ENCODE measurements around the gene POPDC3.

POPDC3 gene

GRCh38 chr6:105151644-105152043, 28.2 kb downstream of the POPDC3 start:
- H3K27ac Mint-ChIP-seq, result no peak overlapping the region
- H3K27me3 Mint-ChIP-seq, result no peaks in the 10 kb centered on the region
- no peak for DNase-seq
- H3K36me3 Mint-ChIP-seq, result no peaks in the 10 kb centered on the region
- no peak overlapping the region for H3K4me3 Mint-ChIP-seq
- CTCF ChIA-PET, result no interaction called here
- H3K9me3 Mint-ChIP-seq, result no peaks in the 10 kb centered on the region
- H3K4me1 Mint-ChIP-seq, result no peaks in the 10 kb centered on the region

GRCh38 chr6:105138141-105138540, 41.7 kb downstream of the POPDC3 start:
- H3K27ac Mint-ChIP-seq, result no peak overlapping the region
- no peak for DNase-seq
- no peaks in the 10 kb centered on the region for H3K9me3 Mint-ChIP-seq
- peaks cover 40% of the 10 kb centered on the region for H3K27me3 Mint-ChIP-seq
- peaks cover 2% of the 10 kb centered on the region for H3K36me3 Mint-ChIP-seq
- CTCF ChIA-PET, result no interaction called here
- peaks cover 11% of the 10 kb centered on the region for H3K4me1 Mint-ChIP-seq
- no peak overlapping the region for H3K4me3 Mint-ChIP-seq

GRCh38 chr6:105137388-105137787, 42.4 kb downstream of the POPDC3 start:
- H3K27me3 Mint-ChIP-seq, result peaks cover 41% of the 10 kb centered on the region
- no peak for DNase-seq
- H3K36me3 Mint-ChIP-seq, result peaks cover 2% of the 10 kb centered on the region
- no peaks in the 10 kb centered on the region for H3K9me3 Mint-ChIP-seq
- H3K4me3 Mint-ChIP-seq, result peak overlapping the region; percentile 59
- no peak overlapping the region for H3K27ac Mint-ChIP-seq
- H3K4me1 Mint-ChIP-seq, result peaks cover 11% of the 10 kb centered on the region
- CTCF ChIA-PET, result no interaction called here

- no peak overlapping the region for H3K27ac Mint-ChIP-seq
- CTCF ChIA-PET, result no interaction called here
These were observed 43.1 kb downstream of the POPDC3 start for GRCh38 chr6:105136431-105137350.

GRCh38 chr6:105135907-105136430, 43.8 kb downstream of the POPDC3 start:
- DNase-seq, result no peak
- CTCF ChIA-PET, result no interaction called here
- H3K36me3 Mint-ChIP-seq, result peaks cover 2% of the 10 kb centered on the region
- peaks cover 11% of the 10 kb centered on the region for H3K4me1 Mint-ChIP-seq
- H3K4me3 Mint-ChIP-seq, result peak overlapping the region; percentile 39
- H3K27ac Mint-ChIP-seq, result no peak overlapping the region
- no peaks in the 10 kb centered on the region for H3K9me3 Mint-ChIP-seq
- H3K27me3 Mint-ChIP-seq, result peaks cover 52% of the 10 kb centered on the region

More at GRCh38 chr6:105136431-105137350, 43.1 kb downstream of the POPDC3 start:
- H3K4me3 Mint-ChIP-seq, result peak overlapping the region; percentile 59
- H3K27me3 Mint-ChIP-seq, result peaks cover 48% of the 10 kb centered on the region
- no peaks in the 10 kb centered on the region for H3K9me3 Mint-ChIP-seq
- peaks cover 11% of the 10 kb centered on the region for H3K4me1 Mint-ChIP-seq
- DNase-seq, result peak; percentile 40
- H3K36me3 Mint-ChIP-seq, result peaks cover 2% of the 10 kb centered on the region

GRCh38 chr6:105135056-105135455, 44.8 kb downstream of the POPDC3 start:
- Mint-ChIP-seq H3K4me1 (peaks cover 11% of the 10 kb centered on the region), H3K27me3 (peaks cover 49% of the 10 kb centered on the region), H3K36me3 (peaks cover 2% of the 10 kb centered on the region)

GRCh38 chr6:105122717-105123116, 57.1 kb downstream of the POPDC3 start:
- CTCF ChIA-PET, result no interaction called here
- Mint-ChIP-seq H3K9me3 (no peaks in the 10 kb centered on the region), H3K27ac (no peak overlapping the region), H3K4me3 (no peak overlapping the region), H3K27me3 (peaks cover 11% of the 10 kb centered on the region), H3K36me3 (no peaks in the 10 kb centered on the region), H3K4me1 (no peaks in the 10 kb centered on the region)
- DNase-seq, result no peak

More at GRCh38 chr6:105135056-105135455, 44.8 kb downstream of the POPDC3 start:
- no peak for DNase-seq
- Mint-ChIP-seq H3K27ac (no peak overlapping the region), H3K9me3 (no peaks in the 10 kb centered on the region), H3K4me3 (no peak overlapping the region)
- CTCF ChIA-PET, result no interaction called here

GRCh38 chr6:105121981-105122380, 57.8 kb downstream of the POPDC3 start:
- Mint-ChIP-seq H3K27me3 (peaks cover 11% of the 10 kb centered on the region), H3K4me1 (no peaks in the 10 kb centered on the region), H3K4me3 (no peak overlapping the region), H3K9me3 (no peaks in the 10 kb centered on the region), H3K36me3 (no peaks in the 10 kb centered on the region), H3K27ac (no peak overlapping the region)
- no peak for DNase-seq
- CTCF ChIA-PET, result interaction anchor here (1.0 kb wide), 1 partner anchor 9 kb away, joined by 4 read pairs; no protein-coding TSS in a partner anchor

- H3K4me1 Mint-ChIP-seq, result no peaks in the 10 kb centered on the region
- no peak overlapping the region for H3K27ac Mint-ChIP-seq
- H3K36me3 Mint-ChIP-seq, result no peaks in the 10 kb centered on the region
- CTCF ChIA-PET, result no interaction called here
- peaks cover 8% of the 10 kb centered on the region for H3K27me3 Mint-ChIP-seq
- H3K4me3 Mint-ChIP-seq, result no peak overlapping the region
- DNase-seq, result no peak
- no peaks in the 10 kb centered on the region for H3K9me3 Mint-ChIP-seq
These were observed 59.2 kb downstream of the POPDC3 start for GRCh38 chr6:105120570-105120969.

- Mint-ChIP-seq H3K4me1 (no peaks in the 10 kb centered on the region), H3K27ac (no peak overlapping the region), H3K9me3 (no peaks in the 10 kb centered on the region), H3K36me3 (no peaks in the 10 kb centered on the region), H3K27me3 (peaks cover 13% of the 10 kb centered on the region), H3K4me3 (no peak overlapping the region)
- CTCF ChIA-PET, result no interaction called here
- no peak for DNase-seq
These were observed 63.7 kb downstream of the POPDC3 start for GRCh38 chr6:105116150-105116549.

- CTCF ChIA-PET, result interaction anchor here (0.8 to 1.6 kb wide), 4 partner anchors 8 to 310 kb away, joined by 3 to 4 read pairs (median 4); no protein-coding TSS in a partner anchor
- peaks cover 13% of the 10 kb centered on the region for H3K27me3 Mint-ChIP-seq
- H3K4me1 Mint-ChIP-seq, result no peaks in the 10 kb centered on the region
- H3K4me3 Mint-ChIP-seq, result no peak overlapping the region
- H3K9me3 Mint-ChIP-seq, result no peaks in the 10 kb centered on the region
- no peak overlapping the region for H3K27ac Mint-ChIP-seq
- DNase-seq, result no peak
- no peaks in the 10 kb centered on the region for H3K36me3 Mint-ChIP-seq
These were observed 66.4 kb downstream of the POPDC3 start for GRCh38 chr6:105113422-105113821.

- Mint-ChIP-seq H3K36me3 (no peaks in the 10 kb centered on the region), H3K9me3 (no peaks in the 10 kb centered on the region), H3K27me3 (peaks cover 18% of the 10 kb centered on the region), H3K4me1 (no peaks in the 10 kb centered on the region), H3K27ac (no peak overlapping the region), H3K4me3 (no peak overlapping the region)
- DNase-seq, result no peak
- CTCF ChIA-PET, result interaction anchor here (0.5 to 1.3 kb wide), 4 partner anchors 9 to 311 kb away, joined by 3 to 4 read pairs (median 3); no protein-coding TSS in a partner anchor
These were observed 67.2 kb downstream of the POPDC3 start for GRCh38 chr6:105112577-105112976.

GRCh38 chr6:105111871-105112270, 67.9 kb downstream of the POPDC3 start:
- Mint-ChIP-seq H3K9me3 (no peaks in the 10 kb centered on the region), H3K27ac (no peak overlapping the region), H3K36me3 (no peaks in the 10 kb centered on the region), H3K4me1 (no peaks in the 10 kb centered on the region), H3K4me3 (no peak overlapping the region), H3K27me3 (peaks cover 14% of the 10 kb centered on the region)
- CTCF ChIA-PET, result no interaction called here
- no peak for DNase-seq

GRCh38 chr6:105111105-105111504, 68.7 kb downstream of the POPDC3 start:
- no peak overlapping the region for H3K4me3 Mint-ChIP-seq
- H3K36me3 Mint-ChIP-seq, result no peaks in the 10 kb centered on the region
- H3K27me3 Mint-ChIP-seq, result peaks cover 14% of the 10 kb centered on the region
- H3K9me3 Mint-ChIP-seq, result no peaks in the 10 kb centered on the region
- CTCF ChIA-PET, result interaction anchor here (2.2 kb wide), 1 partner anchor 23 kb away, joined by 8 read pairs; no protein-coding TSS in a partner anchor
- H3K4me1 Mint-ChIP-seq, result no peaks in the 10 kb centered on the region
- DNase-seq, result no peak
- H3K27ac Mint-ChIP-seq, result no peak overlapping the region

All from activated naive CD4-positive, alpha-beta T cell treated with anti-CD3 and anti-CD28 coated beads, Interleukin-2, amount 10 ng/mL, durations not matched to agents 7 days and 5 days (primary cell).